Measurements from ENCODE around the gene NFAT5. TPM values are rescaled to one million over a fixed set of nuclear protein-coding genes. Genes with fewer than 3 reads are reported as not detected.

NFAT5 gene
- polyA plus RNA-seq, 3 donors = 2.4 to 6.9 (median 2.5) TPM

- intact Hi-C loops (cut with micrococcal nuclease) = loop anchor here (5.0 to 10.0 kb wide), 2 partner anchors 50 to 167 kb away; no protein-coding TSS in a partner anchor
- Histone ChIP-seq H3K9ac (ENCODE audit: insufficient read depth, low read length, poor library complexity, severe bottlenecking) (no peak overlapping the region), H3K4me3 (replicated peaks in 1 of 3; ENCODE audit: low read depth in 2 of 3, low read length in 3 of 3) (no peak overlapping the region), H3K27ac (ENCODE audit: low read depth in 1 of 2, low read length in 2 of 2) (no peak overlapping the region), H2AFZ (ENCODE audit: insufficient read depth, low read depth, low read length, poor library complexity, severe bottlenecking) (no peak overlapping the region), H3K36me3 (replicated peaks in 1 of 2; ENCODE audit: control insufficient read depth in 1 of 2, insufficient read depth in 2 of 2, low read length in 2 of 2) (no peaks in the 10 kb centered on the region), H3K9me3 (replicated peaks in 1 of 2; ENCODE audit: control insufficient read depth in 1 of 2, insufficient read depth in 1 of 2, low read length in 2 of 2) (no peaks in the 10 kb centered on the region), H3K79me2 (ENCODE audit: insufficient read depth, low read length) (peaks cover 9% of the 10 kb centered on the region), H3K27me3 (ENCODE audit: control insufficient read depth in 2 of 2, insufficient read depth in 2 of 2, low read length in 2 of 2) (peaks cover 2% of the 10 kb centered on the region in 2 donors), H4K20me1 (ENCODE audit: insufficient read depth, low read length) (peaks cover 5% of the 10 kb centered on the region), H3K4me2 (replicated peaks; ENCODE audit: extremely low read depth, low read length, poor library complexity, severe bottlenecking) (no peak overlapping the region), H3K4me1 (ENCODE audit: control insufficient read depth in 1 of 2, insufficient read depth in 2 of 2, low read length in 2 of 2) (peaks cover 18 to 23% of the 10 kb centered on the region in 2 donors)
- peaks cover 0 to 11% (median 3%) of the 10 kb centered on the region in 7 donors for H3K9me3 Mint-ChIP-seq
- peaks cover 0 to 4% of the 10 kb centered on the region in 2 donors for H3K36me3 Mint-ChIP-seq
- H3K4me3 Mint-ChIP-seq = no peak overlapping the region
- DNase-seq = peak in 1 of 3 donors; percentile 13
- H3K27me3 Mint-ChIP-seq (ENCODE audit: low read depth in 3 of 3) = peaks cover under 1 to 10% (median 3%) of the 10 kb centered on the region in 3 donors
- no peak overlapping the region for H3K27ac Mint-ChIP-seq
- TF ChIP-seq CTCF (IDR thresholded peaks at IDR 0.05) = no peak
- H3K4me1 Mint-ChIP-seq = peaks cover 24% of the 10 kb centered on the region
Measured at GRCh38 chr16:69561901-69562300, 3.9 kb upstream of the NFAT5 start.

GRCh38 chr16:69562813-69563212 lies 3.0 kb upstream of the NFAT5 start:
- Mint-ChIP-seq H3K27me3 (ENCODE audit: low read depth in 3 of 3) (peaks cover 1 to 7% (median 3%) of the 10 kb centered on the region in 3 donors), H3K36me3 (peaks cover 0 to 4% of the 10 kb centered on the region in 2 donors), H3K9me3 (peaks cover 0 to 3% (median 0%) of the 10 kb centered on the region in 7 donors), H3K4me3 (no peak overlapping the region), H3K27ac (peak overlapping the region in 1 of 7 donors; percentile 93), H3K4me1 (peaks cover 34% of the 10 kb centered on the region)
- Histone ChIP-seq H3K27ac (ENCODE audit: low read depth in 1 of 2, low read length in 2 of 2) (no peak overlapping the region), H4K20me1 (ENCODE audit: insufficient read depth, low read length) (peaks cover 14% of the 10 kb centered on the region), H3K27me3 (ENCODE audit: control insufficient read depth in 2 of 2, insufficient read depth in 2 of 2, low read length in 2 of 2) (peaks cover 2% of the 10 kb centered on the region in 2 donors), H3K4me2 (replicated peaks; ENCODE audit: extremely low read depth, low read length, poor library complexity, severe bottlenecking) (no peak overlapping the region), H3K9ac (ENCODE audit: insufficient read depth, low read length, poor library complexity, severe bottlenecking) (no peak overlapping the region), H3K4me3 (replicated peaks in 1 of 3; ENCODE audit: low read depth in 2 of 3, low read length in 3 of 3) (no peak overlapping the region), H3K4me1 (ENCODE audit: control insufficient read depth in 1 of 2, insufficient read depth in 2 of 2, low read length in 2 of 2) (peaks cover 28 to 32% of the 10 kb centered on the region in 2 donors), H2AFZ (ENCODE audit: insufficient read depth, low read depth, low read length, poor library complexity, severe bottlenecking) (no peak overlapping the region), H3K9me3 (replicated peaks in 1 of 2; ENCODE audit: control insufficient read depth in 1 of 2, insufficient read depth in 1 of 2, low read length in 2 of 2) (no peaks in the 10 kb centered on the region), H3K79me2 (ENCODE audit: insufficient read depth, low read length) (peaks cover 19% of the 10 kb centered on the region), H3K36me3 (replicated peaks in 1 of 2; ENCODE audit: control insufficient read depth in 1 of 2, insufficient read depth in 2 of 2, low read length in 2 of 2) (no peaks in the 10 kb centered on the region)
- DNase-seq = no peak
- intact Hi-C loops (cut with micrococcal nuclease) = loop anchor here (5.0 to 10.0 kb wide), 2 partner anchors 51 to 168 kb away; no protein-coding TSS in a partner anchor
- no peak for TF ChIP-seq CTCF (IDR thresholded peaks at IDR 0.05)
- 93% methylated on average over 2 of the region's 3 CpGs for whole genome bisulfite sequencing (ENCODE audit: insufficient coverage)

Data from CD14-positive monocyte (primary cell).